ENCODE results near the gene TM7SF2.

Gene TM7SF2

GRCh38 chr11:65104628-65105027 lies 7.0 kb upstream of the TM7SF2 start:
- Histone ChIP-seq H3K27ac (ENCODE audit: low read depth, low read length) (no peak overlapping the region), H3K36me3 (ENCODE audit: low read length) (no peaks in the 10 kb centered on the region), H4K20me1 (ENCODE audit: low read depth, low read length) (no peaks in the 10 kb centered on the region)

GRCh38 chr11:65107078-65107477 lies 4.6 kb upstream of the TM7SF2 start:
- Histone ChIP-seq H2AFZ (ENCODE audit: low read depth, low read length, severe bottlenecking) (no peak overlapping the region), H4K20me1 (ENCODE audit: low read depth, low read length) (no peaks in the 10 kb centered on the region), H3K4me3 (ENCODE audit: insufficient read depth, low read length, poor library complexity, severe bottlenecking) (no peak overlapping the region), H3K9ac (ENCODE audit: low read length) (no peak overlapping the region), H3K9me3 (ENCODE audit: insufficient read depth, low read length) (no peaks in the 10 kb centered on the region), H3K9me2 (replicated peaks; ENCODE audit: insufficient read depth, low read length) (no peaks in the 10 kb centered on the region), H3K4me2 (ENCODE audit: low read depth, low read length, poor library complexity, severe bottlenecking) (no peak overlapping the region), H3K79me2 (ENCODE audit: insufficient read depth, low read length) (0 out of 2 replicates have a peak, but pooled peaks cover 3% of the 10 kb centered on the region), H3K36me3 (ENCODE audit: low read length) (no peaks in the 10 kb centered on the region), H3F3A (ENCODE audit: insufficient read depth) (no peaks in the 10 kb centered on the region), H3K27me3 (ENCODE audit: low read length) (no peaks in the 10 kb centered on the region), H3K27ac (ENCODE audit: low read depth, low read length) (no peak overlapping the region)
- TF ChIP-seq EZH2phosphoT487 (conservative IDR thresholded peaks at IDR 0.05; ENCODE audit: low read length) (no peak), CTCF (IDR thresholded peaks at IDR 0.05; ENCODE audit: insufficient read depth, low read length, poor library complexity, severe bottlenecking) (no peak)

More at GRCh38 chr11:65104628-65105027, 7.0 kb upstream of the TM7SF2 start:
- no peaks in the 10 kb centered on the region for H3K27me3 ChIP-seq (ENCODE audit: low read length)
- no peak for TF ChIP-seq CTCF (IDR thresholded peaks at IDR 0.05; ENCODE audit: insufficient read depth, low read length, poor library complexity, severe bottlenecking)
- TF ChIP-seq EZH2phosphoT487 (conservative IDR thresholded peaks at IDR 0.05; ENCODE audit: low read length), result no peak
- H3F3A ChIP-seq (ENCODE audit: insufficient read depth), result no peaks in the 10 kb centered on the region
- H3K9ac ChIP-seq (ENCODE audit: low read length), result no peak overlapping the region
- H3K9me2 ChIP-seq (replicated peaks; ENCODE audit: insufficient read depth, low read length), result no peaks in the 10 kb centered on the region
- no peak overlapping the region for H3K4me2 ChIP-seq (ENCODE audit: low read depth, low read length, poor library complexity, severe bottlenecking)
- H3K4me3 ChIP-seq (ENCODE audit: insufficient read depth, low read length, poor library complexity, severe bottlenecking), result no peak overlapping the region
- H2AFZ ChIP-seq (ENCODE audit: low read depth, low read length, severe bottlenecking), result no peak overlapping the region
- no peaks in the 10 kb centered on the region for H3K9me3 ChIP-seq (ENCODE audit: insufficient read depth, low read length)
- H3K79me2 ChIP-seq (ENCODE audit: insufficient read depth, low read length), result peaks cover 9% of the 10 kb centered on the region; the same call in 1 of the 2 replicates

GRCh38 chr11:65107751-65108468 lies 3.8 kb upstream of the TM7SF2 start:
- H3F3A ChIP-seq (ENCODE audit: insufficient read depth), result peaks cover 2% of the 10 kb centered on the region; the same call in 1 of the 2 replicates
- no peaks in the 10 kb centered on the region for H3K27me3 ChIP-seq (ENCODE audit: low read length)
- TF ChIP-seq EZH2phosphoT487 (conservative IDR thresholded peaks at IDR 0.05; ENCODE audit: low read length), result no peak
- no peak for TF ChIP-seq CTCF (IDR thresholded peaks at IDR 0.05; ENCODE audit: insufficient read depth, low read length, poor library complexity, severe bottlenecking)
- no peaks in the 10 kb centered on the region for H3K36me3 ChIP-seq (ENCODE audit: low read length)
- no peaks in the 10 kb centered on the region for H3K9me3 ChIP-seq (ENCODE audit: insufficient read depth, low read length)
- no peak overlapping the region for H2AFZ ChIP-seq (ENCODE audit: low read depth, low read length, severe bottlenecking)
- no peak overlapping the region for H3K4me3 ChIP-seq (ENCODE audit: insufficient read depth, low read length, poor library complexity, severe bottlenecking)
- no peaks in the 10 kb centered on the region for H3K9me2 ChIP-seq (replicated peaks; ENCODE audit: insufficient read depth, low read length)
- H4K20me1 ChIP-seq (ENCODE audit: low read depth, low read length), result no peaks in the 10 kb centered on the region
- H3K27ac ChIP-seq (ENCODE audit: low read depth, low read length), result no peak overlapping the region
- no peak overlapping the region for H3K9ac ChIP-seq (ENCODE audit: low read length)
- H3K79me2 ChIP-seq (ENCODE audit: insufficient read depth, low read length), result 0 out of 2 replicates have a peak, but pooled peaks cover 3% of the 10 kb centered on the region
- no peak overlapping the region for H3K4me2 ChIP-seq (ENCODE audit: low read depth, low read length, poor library complexity, severe bottlenecking)

Data from SU-DHL-6 (cell line).